Osteocyte (in vitro differentiated cells): ENCODE results near the gene APOL3. TPM values are rescaled to one million over a fixed set of nuclear protein-coding genes. Genes with fewer than 3 reads are reported as not detected.

ENCODE experiments used
- DNase-seq: peaks from one replicate; pipeline ENCODE4 v3.0.0; 2021; ENCODE audit warnings: mixed read lengths; ENCODE audit not compliant: unreplicated experiment; ENCODE audit errors: extremely low spot score
- H3K27ac Mint-ChIP-seq: one replicate; pipeline ENCODE4 v1.8.0; 2021; ENCODE audit warnings: mild to moderate bottlenecking, mixed read lengths; ENCODE audit not compliant: unreplicated experiment
- H3K27me3 Mint-ChIP-seq: one replicate; pipeline ENCODE4 v1.8.0; 2021; ENCODE audit warnings: mixed read lengths; ENCODE audit not compliant: unreplicated experiment
- H3K36me3 Mint-ChIP-seq: one replicate; pipeline ENCODE4 v1.8.0; 2021; ENCODE audit warnings: mixed read lengths; ENCODE audit not compliant: unreplicated experiment
- H3K4me1 Mint-ChIP-seq: one replicate; pipeline ENCODE4 v1.8.0; 2021; ENCODE audit warnings: mixed read lengths; ENCODE audit not compliant: unreplicated experiment
- H3K4me3 Mint-ChIP-seq: one replicate; pipeline ENCODE4 v1.8.0; 2021; ENCODE audit warnings: mild to moderate bottlenecking, moderate library complexity, mixed read lengths; ENCODE audit not compliant: unreplicated experiment
- H3K9me3 Mint-ChIP-seq: one replicate; pipeline ENCODE4 v1.8.0; 2021; ENCODE audit warnings: mixed read lengths; ENCODE audit not compliant: unreplicated experiment
- CTCF ChIP-seq: fragments of 200-600 bp; sonication (generic); IDR thresholded peaks from 2 replicates; pipeline ENCODE4 v1.5.0; 2021; ENCODE audit warnings: antibody characterized with exemption, mild to moderate bottlenecking, moderate library complexity
- total RNA-seq: library from RNA; stranded (reverse); gene quantifications from 2 replicates; pipeline ENCODE4 v1.2.1, GENCODE V29; 2021

Gene APOL3
- total RNA-seq, 1 donor from 2014 or later = 10.8 TPM

GRCh38 chr22:36180038-36180880 is 19.7 kb upstream of the APOL3 start:
- H3K27ac Mint-ChIP-seq = no peak overlapping the region

GRCh38 chr22:36177160-36177559 is 16.6 kb upstream of the APOL3 start:
- no peak overlapping the region for H3K27ac Mint-ChIP-seq
- no peaks in the 10 kb centered on the region for H3K9me3 Mint-ChIP-seq
- no peak for DNase-seq
- H3K4me1 Mint-ChIP-seq = no peaks in the 10 kb centered on the region
- no peak for TF ChIP-seq CTCF
- no peaks in the 10 kb centered on the region for H3K36me3 Mint-ChIP-seq
- H3K27me3 Mint-ChIP-seq = peaks cover 15% of the 10 kb centered on the region
- no peak overlapping the region for H3K4me3 Mint-ChIP-seq

More at GRCh38 chr22:36180038-36180880, 19.7 kb upstream of the APOL3 start:
- no peaks in the 10 kb centered on the region for H3K9me3 Mint-ChIP-seq
- H3K27me3 Mint-ChIP-seq = peaks cover 16% of the 10 kb centered on the region
- no peaks in the 10 kb centered on the region for H3K4me1 Mint-ChIP-seq
- peak; percentile 87 for TF ChIP-seq CTCF
- H3K4me3 Mint-ChIP-seq = no peak overlapping the region
- DNase-seq = peak; percentile 93
- no peaks in the 10 kb centered on the region for H3K36me3 Mint-ChIP-seq

GRCh38 chr22:36175892-36176291 is 15.3 kb upstream of the APOL3 start:
- DNase-seq = no peak
- Mint-ChIP-seq H3K27me3 (peaks cover 12% of the 10 kb centered on the region), H3K9me3 (no peaks in the 10 kb centered on the region), H3K36me3 (no peaks in the 10 kb centered on the region), H3K27ac (no peak overlapping the region), H3K4me3 (no peak overlapping the region), H3K4me1 (no peaks in the 10 kb centered on the region)
- peak; percentile 6 for TF ChIP-seq CTCF

- no peaks in the 10 kb centered on the region for H3K9me3 Mint-ChIP-seq
- TF ChIP-seq CTCF = no peak
- H3K4me3 Mint-ChIP-seq = no peak overlapping the region
- no peak for DNase-seq
- H3K27ac Mint-ChIP-seq = no peak overlapping the region
- peaks cover 40% of the 10 kb centered on the region for H3K27me3 Mint-ChIP-seq
- H3K36me3 Mint-ChIP-seq = peaks cover 2% of the 10 kb centered on the region
- H3K4me1 Mint-ChIP-seq = no peaks in the 10 kb centered on the region
These were observed 11.4 kb upstream of the APOL3 start for GRCh38 chr22:36171941-36172340.

- no peaks in the 10 kb centered on the region for H3K4me1 Mint-ChIP-seq
- no peak for TF ChIP-seq CTCF
- no peak overlapping the region for H3K4me3 Mint-ChIP-seq
- no peak overlapping the region for H3K27ac Mint-ChIP-seq
- no peaks in the 10 kb centered on the region for H3K9me3 Mint-ChIP-seq
- DNase-seq = no peak
- H3K27me3 Mint-ChIP-seq = peaks cover 66% of the 10 kb centered on the region
- H3K36me3 Mint-ChIP-seq = peaks cover 2% of the 10 kb centered on the region
These were observed 6.1 kb upstream of the APOL3 start for GRCh38 chr22:36166518-36167220.
